ENCODE data around the gene MEGF10. TPM values are rescaled to one million over a fixed set of nuclear protein-coding genes. Genes with fewer than 3 reads are reported as not detected.

Gene MEGF10
- total and polyA plus RNA-seq, 2 experiments from 2014 or later: not detected

DNA sequence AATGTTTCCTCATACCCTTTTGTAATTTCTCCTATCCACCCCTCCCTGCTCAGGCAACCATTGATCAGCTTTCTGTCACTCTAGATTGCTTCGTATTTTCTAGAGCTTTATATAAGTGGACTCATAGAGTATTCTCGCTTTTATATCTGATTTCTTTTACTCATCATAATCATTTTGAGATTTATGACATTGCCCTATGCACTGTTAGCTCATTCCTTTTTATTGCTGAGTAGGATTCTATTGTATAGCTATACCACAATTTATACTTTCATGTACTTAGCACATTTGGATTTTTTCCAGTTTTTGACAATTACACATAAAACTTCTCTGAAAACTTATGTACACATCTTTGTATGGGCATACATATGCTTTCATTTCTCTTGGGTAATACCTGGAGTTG lies 68.9 kb downstream of the MEGF10 start:
- Histone ChIP-seq H3K9me2 (ENCODE audit: insufficient read depth) (no peaks in the 10 kb centered on the region; the same call in 1 of the 2 replicates), H3K4me3 (no peak overlapping the region), H3K9me3 (ENCODE audit: low read depth) (no peaks in the 10 kb centered on the region), H3K27me3 (replicated peaks; ENCODE audit: insufficient read depth) (no peaks in the 10 kb centered on the region), H3K36me3 (ENCODE audit: low read depth) (no peaks in the 10 kb centered on the region), H3K4me2 (ENCODE audit: unreplicated experiment) (peak overlapping the region; percentile 67), H3K27ac (0 out of 2 replicates have a peak overlapping the region, but pooled peaks have one; percentile 84), H3K4me1 (ENCODE audit: insufficient read depth) (peaks cover 21% of the 10 kb centered on the region), H3K79me2 (ENCODE audit: insufficient read depth) (no peaks in the 10 kb centered on the region), H4K20me1 (ENCODE audit: insufficient read depth) (no peaks in the 10 kb centered on the region), H3F3A (ENCODE audit: insufficient read depth) (peaks cover 20% of the 10 kb centered on the region), H3K9ac (no peak overlapping the region), H2AFZ (no peak overlapping the region)
- DNase-seq: no peak
- WGBS, 2 experiments (ENCODE audit: low coverage in 1 of 2, low lambda C conversion rate in 2 of 2, missing lambda C conversion rate in 2 of 2): 86 to 90% methylated on average over 2 of the region's 2 CpGs
- TF ChIP-seq EZH2 (IDR thresholded peaks at IDR 0.05; ENCODE audit: insufficient read depth, poor library complexity, severe bottlenecking): no peak
- TF ChIP-seq EZH2phosphoT487 (IDR thresholded peaks at IDR 0.05; ENCODE audit: insufficient read depth, low read depth): no peak
- in situ Hi-C loops (cut with MboI): no loop called here

DNA sequence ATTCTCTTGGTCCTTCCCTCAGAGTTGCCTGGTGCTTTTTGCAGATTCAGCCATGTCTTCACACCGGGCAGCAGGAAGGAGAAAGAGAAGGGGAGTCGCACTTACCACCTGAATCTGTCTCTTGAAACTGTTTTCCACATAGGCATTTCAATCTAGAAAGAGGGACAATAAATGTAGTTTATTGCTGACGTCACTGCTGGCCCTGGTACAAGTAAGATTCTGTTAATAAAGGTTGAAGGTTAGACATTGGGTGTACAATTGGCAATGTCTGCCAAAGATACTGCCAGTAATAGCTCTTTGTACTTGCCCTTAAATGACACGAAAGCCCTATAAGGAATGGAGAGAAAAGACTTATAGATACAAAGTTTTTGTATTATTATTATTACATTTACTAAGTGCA lies 72.8 kb downstream of the MEGF10 start:
- Histone ChIP-seq H3K9me2 (ENCODE audit: insufficient read depth) (no peaks in the 10 kb centered on the region; the same call in 1 of the 2 replicates), H3F3A (ENCODE audit: insufficient read depth) (peaks cover 15% of the 10 kb centered on the region), H2AFZ (no peak overlapping the region), H3K27ac (no peak overlapping the region), H3K9ac (no peak overlapping the region), H4K20me1 (ENCODE audit: insufficient read depth) (no peaks in the 10 kb centered on the region), H3K4me3 (no peak overlapping the region), H3K36me3 (ENCODE audit: low read depth) (no peaks in the 10 kb centered on the region), H3K79me2 (ENCODE audit: insufficient read depth) (no peaks in the 10 kb centered on the region), H3K4me2 (ENCODE audit: unreplicated experiment) (no peak overlapping the region), H3K4me1 (ENCODE audit: insufficient read depth) (peaks cover 13% of the 10 kb centered on the region), H3K9me3 (ENCODE audit: low read depth) (no peaks in the 10 kb centered on the region), H3K27me3 (replicated peaks; ENCODE audit: insufficient read depth) (peaks cover 10% of the 10 kb centered on the region; the same call in 1 of the 2 replicates)
- TF ChIP-seq EZH2phosphoT487 (IDR thresholded peaks at IDR 0.05; ENCODE audit: insufficient read depth, low read depth) (no peak), EZH2 (IDR thresholded peaks at IDR 0.05; ENCODE audit: insufficient read depth, poor library complexity, severe bottlenecking) (no peak)
- WGBS, 2 experiments (ENCODE audit: low coverage in 1 of 2, low lambda C conversion rate in 2 of 2, missing lambda C conversion rate in 2 of 2): 83 to 86% methylated on average over 4 of the region's 4 CpGs
- in situ Hi-C loops (cut with MboI): no loop called here
- no peak for DNase-seq

DNA sequence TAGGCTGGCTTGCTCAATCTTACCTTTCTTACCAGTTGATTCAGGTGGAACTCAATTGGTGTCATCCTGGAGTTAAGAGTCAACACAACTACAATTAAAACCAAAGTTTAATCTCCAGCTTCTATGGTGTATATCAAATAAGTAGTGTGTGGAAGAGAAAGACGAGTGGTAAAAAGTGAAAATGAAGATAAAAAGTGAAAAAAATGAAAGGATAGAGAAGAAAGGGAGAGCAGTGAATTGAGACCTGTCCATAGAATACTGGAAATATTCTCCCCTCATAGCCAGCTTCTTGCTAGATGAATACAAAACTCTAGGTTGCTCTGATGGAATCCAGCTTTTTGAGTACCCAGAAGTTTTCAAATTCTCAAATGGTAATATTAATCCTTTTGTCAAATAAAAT lies 76.4 kb downstream of the MEGF10 start:
- Histone ChIP-seq H3K9me2 (ENCODE audit: insufficient read depth) (no peaks in the 10 kb centered on the region), H3K27ac (no peak overlapping the region), H2AFZ (no peak overlapping the region), H3F3A (ENCODE audit: insufficient read depth) (peaks cover 14% of the 10 kb centered on the region; the same call in 1 of the 2 replicates), H3K36me3 (ENCODE audit: low read depth) (no peaks in the 10 kb centered on the region), H3K4me3 (no peak overlapping the region), H3K79me2 (ENCODE audit: insufficient read depth) (no peaks in the 10 kb centered on the region), H4K20me1 (ENCODE audit: insufficient read depth) (no peaks in the 10 kb centered on the region), H3K4me2 (ENCODE audit: unreplicated experiment) (no peak overlapping the region), H3K27me3 (replicated peaks; ENCODE audit: insufficient read depth) (peaks cover 14% of the 10 kb centered on the region; the same call in 1 of the 2 replicates), H3K9ac (no peak overlapping the region), H3K4me1 (ENCODE audit: insufficient read depth) (peaks cover 6% of the 10 kb centered on the region), H3K9me3 (ENCODE audit: low read depth) (no peaks in the 10 kb centered on the region)
- in situ Hi-C loops (cut with MboI): no loop called here
- TF ChIP-seq EZH2phosphoT487 (IDR thresholded peaks at IDR 0.05; ENCODE audit: insufficient read depth, low read depth): no peak
- TF ChIP-seq EZH2 (IDR thresholded peaks at IDR 0.05; ENCODE audit: insufficient read depth, poor library complexity, severe bottlenecking): no peak
- no peak for DNase-seq
- WGBS, 2 experiments (ENCODE audit: low coverage in 1 of 2, low lambda C conversion rate in 2 of 2, missing lambda C conversion rate in 2 of 2): 66 to 71% methylated on average over 1 of the region's 1 CpG

DNA sequence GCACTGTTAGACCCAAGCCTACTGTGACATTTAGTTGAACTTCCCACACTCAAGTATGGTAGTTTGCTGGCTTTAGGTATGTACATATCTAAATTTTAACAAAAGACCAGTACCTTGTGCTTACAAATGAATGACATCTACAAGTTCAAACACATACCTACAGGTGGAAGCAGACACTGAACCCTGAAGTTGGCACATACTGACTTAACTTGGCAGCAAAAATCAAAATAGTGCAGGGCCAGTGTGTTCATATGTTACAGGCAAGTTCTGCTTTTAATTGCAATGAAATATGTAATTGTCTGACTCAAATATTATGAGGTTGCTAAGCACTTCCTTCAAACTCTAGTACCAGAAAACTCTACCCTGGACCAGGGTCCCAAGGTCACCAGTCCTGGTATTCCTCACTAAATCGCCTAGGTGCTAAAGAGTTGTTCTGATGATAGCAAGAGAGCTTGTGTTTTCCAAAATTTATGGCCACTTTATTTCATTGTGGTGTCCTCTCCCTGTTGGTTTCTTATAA lies 77.4 kb downstream of the MEGF10 start:
- no peak for DNase-seq
- Histone ChIP-seq H3K4me1 (ENCODE audit: insufficient read depth) (peaks cover 9% of the 10 kb centered on the region), H3K9me2 (ENCODE audit: insufficient read depth) (no peaks in the 10 kb centered on the region), H3K9ac (no peak overlapping the region), H4K20me1 (ENCODE audit: insufficient read depth) (no peaks in the 10 kb centered on the region), H3K27ac (no peak overlapping the region), H3K4me3 (no peak overlapping the region), H2AFZ (no peak overlapping the region), H3K79me2 (ENCODE audit: insufficient read depth) (no peaks in the 10 kb centered on the region), H3K9me3 (ENCODE audit: low read depth) (no peaks in the 10 kb centered on the region), H3F3A (ENCODE audit: insufficient read depth) (peaks cover 20% of the 10 kb centered on the region; the same call in 1 of the 2 replicates), H3K36me3 (ENCODE audit: low read depth) (no peaks in the 10 kb centered on the region), H3K4me2 (ENCODE audit: unreplicated experiment) (no peak overlapping the region), H3K27me3 (replicated peaks; ENCODE audit: insufficient read depth) (peaks cover 14% of the 10 kb centered on the region; the same call in 1 of the 2 replicates)
- WGBS, 2 experiments (ENCODE audit: low coverage in 1 of 2, low lambda C conversion rate in 2 of 2, missing lambda C conversion rate in 2 of 2): 77 to 87% methylated on average over 1 of the region's 1 CpG
- in situ Hi-C loops (cut with MboI): no loop called here
- TF ChIP-seq EZH2phosphoT487 (IDR thresholded peaks at IDR 0.05; ENCODE audit: insufficient read depth, low read depth) (no peak), EZH2 (IDR thresholded peaks at IDR 0.05; ENCODE audit: insufficient read depth, poor library complexity, severe bottlenecking) (no peak)

All from GM23248 (cell line).